Measurements from ENCODE around the gene XPNPEP2. TPM values are rescaled to one million over a fixed set of nuclear protein-coding genes. Genes with fewer than 3 reads are reported as not detected.

XPNPEP2 gene
- total RNA-seq, 1 donor from 2014 or later = 0.36 TPM

DNA sequence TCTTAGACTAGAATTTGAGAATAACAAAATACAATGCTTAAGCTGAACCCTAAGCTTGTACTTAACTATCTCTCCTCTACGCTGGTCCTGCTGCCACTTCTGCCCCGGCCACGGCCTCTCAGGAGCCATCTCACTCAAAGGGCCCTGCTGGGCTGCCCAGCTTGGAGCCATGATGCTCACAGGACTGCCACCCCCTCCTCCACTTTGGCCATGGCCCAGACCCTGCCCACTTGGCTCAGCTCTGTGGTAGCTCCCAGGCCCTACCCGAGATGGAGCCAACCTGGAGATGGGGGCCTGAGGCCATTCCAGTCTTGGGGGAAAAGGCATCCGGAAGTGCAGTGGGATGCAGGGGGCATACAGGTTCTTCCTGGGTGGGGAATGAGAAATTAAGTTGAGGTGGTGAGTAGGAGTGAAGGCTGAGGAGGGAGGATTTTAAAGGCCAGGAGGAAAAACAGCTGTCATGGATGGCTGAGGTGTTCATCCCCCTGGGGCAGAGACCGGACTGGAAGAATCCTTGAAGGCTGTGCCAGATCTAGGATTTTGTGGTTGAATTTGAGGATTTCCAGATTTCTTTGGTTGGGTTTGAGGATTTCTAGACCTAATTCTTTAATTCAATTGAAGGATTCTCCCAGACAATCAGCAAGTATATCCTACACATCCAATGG, 41.8 kb downstream of the XPNPEP2 start:
- no peak for ATAC-seq

- ATAC-seq = peak; percentile 59
Observed at GRCh38 chrX:129781134-129781672, 42.4 kb downstream of the XPNPEP2 start.

GRCh38 chrX:129781680-129782495, 43.1 kb downstream of the XPNPEP2 start:
- ATAC-seq = no peak

DNA sequence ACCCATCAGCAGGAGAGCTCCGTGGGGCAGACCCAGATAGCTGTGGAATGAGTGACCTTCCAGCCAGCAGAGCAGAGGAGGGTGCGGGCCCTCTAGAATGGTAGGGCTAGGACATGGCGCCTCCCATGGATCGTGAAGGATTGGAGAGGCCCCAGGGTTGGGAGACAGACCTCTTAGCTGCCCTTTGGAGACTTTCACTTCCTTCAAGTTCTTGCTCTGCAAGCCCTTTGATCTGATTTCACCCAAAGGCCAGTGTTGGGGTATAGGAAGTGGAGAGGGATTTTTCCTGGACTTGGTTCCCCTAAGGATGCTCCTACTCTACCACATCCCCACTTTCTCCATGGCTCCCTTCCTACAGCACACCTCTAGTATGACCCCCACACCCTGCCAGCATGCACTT, 43.9 kb downstream of the XPNPEP2 start:
- ATAC-seq = no peak

GRCh38 chrX:129783291-129783713, 44.5 kb downstream of the XPNPEP2 start:
- ATAC-seq = no peak

DNA sequence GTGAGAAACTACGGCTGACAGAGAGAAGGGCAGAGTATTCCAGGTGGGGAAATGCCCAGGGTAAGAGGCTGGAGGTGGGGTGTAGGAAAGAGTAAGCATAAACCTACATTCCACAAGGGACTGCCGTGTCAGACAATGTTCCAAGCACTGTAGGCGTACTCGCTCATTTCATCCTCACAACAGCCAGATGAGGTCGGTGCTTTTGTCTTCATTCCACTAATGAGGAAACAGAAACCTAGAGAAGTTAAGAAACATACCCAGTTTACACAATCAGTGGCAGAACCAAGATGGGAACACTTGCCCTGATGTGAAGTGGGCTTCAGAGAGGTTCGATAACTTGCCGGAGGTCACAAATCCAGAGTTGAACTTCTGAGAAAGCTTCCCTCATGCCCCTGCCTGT, 45.6 kb downstream of the XPNPEP2 start:
- ATAC-seq = no peak

DNA sequence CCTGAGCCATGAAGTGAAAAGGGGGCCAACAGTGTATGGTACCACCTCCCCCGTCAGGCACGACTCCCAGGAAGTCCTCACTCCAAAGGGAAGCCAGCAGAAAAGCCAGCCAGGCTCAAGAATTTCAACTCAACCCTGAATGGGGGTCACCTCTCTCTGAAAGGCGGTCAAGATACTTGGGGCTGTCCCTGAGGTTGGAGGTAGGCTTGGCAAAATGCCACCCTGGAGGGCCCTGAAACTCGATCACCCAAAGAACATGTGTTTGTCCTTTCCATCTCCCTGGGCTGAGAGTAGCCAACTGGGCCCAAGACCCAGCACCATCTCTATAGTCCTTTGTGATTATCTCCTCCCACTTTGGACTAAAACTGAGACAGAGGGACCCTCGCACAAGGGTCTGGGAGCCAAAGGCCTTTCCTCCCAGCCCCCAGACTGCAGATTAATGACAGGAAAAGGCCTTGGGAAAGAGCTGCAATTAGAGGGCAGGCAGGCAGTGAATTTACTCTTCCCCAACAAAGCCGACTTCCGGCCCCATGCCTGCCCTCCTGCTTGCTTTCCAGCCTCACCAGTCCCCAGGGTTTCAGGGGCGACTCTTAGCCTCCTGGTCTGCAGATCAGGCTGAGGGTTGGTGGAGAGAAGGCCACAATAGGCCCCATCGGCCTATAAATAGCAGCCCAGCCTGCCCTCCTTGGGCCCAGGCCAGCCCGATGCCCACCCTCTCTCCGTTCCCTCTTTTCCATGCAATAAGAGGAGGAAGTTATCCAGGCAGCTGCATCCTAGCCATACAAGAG, 46.6 kb downstream of the XPNPEP2 start:
- no peak for ATAC-seq

GRCh38 chrX:129786210-129786651, 47.5 kb downstream of the XPNPEP2 start:
- ATAC-seq = peak; percentile 12

- ATAC-seq = no peak
Observed at GRCh38 chrX:129787336-129788055, 48.7 kb downstream of the XPNPEP2 start.

DNA sequence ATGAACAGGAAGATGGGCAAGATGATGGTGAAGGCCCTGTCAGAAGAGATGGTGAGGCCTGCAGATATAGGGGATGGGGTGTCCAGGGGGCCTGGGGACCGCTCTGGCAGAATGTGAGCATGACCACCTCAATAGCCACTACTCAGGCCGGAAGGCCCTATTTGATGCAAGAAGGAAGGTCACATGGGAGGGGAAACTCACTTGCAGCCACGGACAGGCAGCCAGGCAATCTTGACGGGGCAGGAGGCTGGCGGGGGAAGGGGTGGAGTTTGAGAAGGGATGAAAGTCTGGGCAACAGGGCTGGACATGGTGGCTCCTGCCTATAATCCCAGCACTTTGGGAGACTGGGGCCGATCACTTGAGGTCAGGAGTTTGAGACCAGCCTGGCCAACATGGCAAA, 49.7 kb downstream of the XPNPEP2 start:
- no peak for ATAC-seq

DNA sequence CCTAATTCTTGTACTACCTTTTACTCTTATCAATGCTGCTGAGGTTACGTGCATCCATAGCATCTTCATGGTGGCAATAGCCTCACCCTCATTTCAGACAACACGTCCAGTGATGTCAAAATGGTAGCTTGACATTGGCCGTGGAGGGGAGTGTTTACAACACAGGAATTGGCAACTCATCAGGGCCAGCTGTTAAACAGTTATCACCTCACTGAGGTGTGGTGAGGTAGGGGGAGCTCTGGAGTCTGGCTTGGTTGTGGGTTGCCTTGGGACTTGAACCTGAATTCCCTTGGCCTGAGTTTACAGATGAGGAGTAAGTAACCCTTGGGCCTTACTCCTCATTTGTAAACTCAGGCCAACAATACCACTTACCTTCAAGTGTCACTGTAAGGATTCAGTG, 51.4 kb downstream of the XPNPEP2 start:
- no peak for ATAC-seq

- no peak for ATAC-seq
Observed at GRCh38 chrX:129790808-129791207, 52.0 kb downstream of the XPNPEP2 start.

DNA sequence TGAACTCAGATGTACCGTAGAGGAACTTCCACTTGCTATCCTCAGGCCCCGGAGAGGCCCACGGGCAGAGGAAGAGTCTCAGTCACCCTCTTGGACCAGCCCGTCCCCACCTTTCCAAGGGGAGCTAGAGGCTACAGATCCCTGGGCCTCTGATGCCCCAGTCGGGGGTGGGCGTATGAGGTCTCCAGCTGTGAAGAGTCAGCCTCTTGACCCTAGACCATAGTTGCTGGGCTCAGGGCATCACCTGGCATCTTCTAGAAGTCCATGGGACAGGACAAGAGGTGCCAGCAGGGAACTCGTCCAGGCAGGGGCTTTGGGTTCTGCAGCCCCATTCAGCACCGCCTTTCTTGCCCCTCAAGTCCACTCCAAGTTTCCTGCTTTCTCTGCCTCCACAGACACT, 52.6 kb downstream of the XPNPEP2 start:
- ATAC-seq = no peak

DNA sequence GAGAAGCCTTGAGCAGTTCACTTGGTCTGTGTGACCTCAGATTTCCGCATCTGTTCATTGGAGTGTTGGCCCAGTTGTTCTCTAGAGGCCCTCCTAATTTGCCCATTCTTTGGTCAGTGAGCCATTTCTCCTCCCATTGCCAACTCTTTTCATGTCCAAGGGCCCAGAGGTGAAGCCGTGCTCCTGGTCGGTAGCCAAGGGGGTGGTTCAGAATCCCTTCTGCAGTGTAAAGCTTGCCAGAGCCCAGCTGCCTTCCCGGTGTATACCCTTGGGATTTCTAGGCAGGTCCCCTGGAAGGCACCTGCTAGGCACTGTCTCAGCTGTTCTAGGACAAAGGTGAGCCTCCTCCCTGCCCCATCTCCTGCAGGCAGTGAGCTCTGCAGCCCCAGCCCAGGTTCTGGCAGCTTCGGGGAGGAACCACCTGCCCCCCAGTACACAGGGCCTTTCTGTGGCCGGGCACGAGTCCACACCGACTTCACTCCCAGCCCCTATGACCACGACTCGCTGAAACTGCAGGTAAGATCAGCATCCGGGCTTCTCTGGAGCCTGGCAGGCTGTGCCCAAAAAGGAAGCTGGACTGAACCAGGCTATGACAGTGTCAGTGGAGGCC, 53.3 kb downstream of the XPNPEP2 start:
- no peak for ATAC-seq

GRCh38 chrX:129792586-129793291, 54.0 kb downstream of the XPNPEP2 start:
- no peak for ATAC-seq

DNA sequence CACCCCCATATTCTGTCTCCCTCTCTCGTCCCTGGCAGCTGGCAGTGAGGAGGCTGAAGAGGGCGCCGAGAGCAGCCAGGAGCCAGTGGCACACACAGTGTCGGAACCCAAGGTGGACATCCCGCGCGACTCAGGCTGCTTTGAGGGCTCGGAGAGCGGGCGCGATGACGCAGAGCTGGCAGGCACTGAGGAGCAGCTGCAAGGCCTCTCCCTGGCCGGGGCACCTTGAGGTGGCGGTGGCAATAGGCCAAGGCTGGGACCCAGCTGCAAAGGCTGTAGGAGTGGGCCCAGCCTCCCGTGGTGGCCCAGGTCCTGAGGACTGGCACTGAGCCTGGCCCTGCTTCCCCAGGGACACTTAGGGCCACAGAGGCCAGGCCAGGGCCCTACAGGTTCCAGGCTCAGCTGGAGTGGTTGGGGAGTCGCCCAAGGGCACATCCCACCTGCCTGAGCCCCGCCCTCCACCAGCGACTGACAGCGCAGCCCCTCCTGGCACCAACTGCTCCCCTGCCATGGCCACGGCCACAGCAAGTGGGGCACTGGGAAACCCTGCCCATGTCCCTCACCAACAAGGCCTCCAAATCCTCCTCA, 54.9 kb downstream of the XPNPEP2 start:
- ATAC-seq = no peak

DNA sequence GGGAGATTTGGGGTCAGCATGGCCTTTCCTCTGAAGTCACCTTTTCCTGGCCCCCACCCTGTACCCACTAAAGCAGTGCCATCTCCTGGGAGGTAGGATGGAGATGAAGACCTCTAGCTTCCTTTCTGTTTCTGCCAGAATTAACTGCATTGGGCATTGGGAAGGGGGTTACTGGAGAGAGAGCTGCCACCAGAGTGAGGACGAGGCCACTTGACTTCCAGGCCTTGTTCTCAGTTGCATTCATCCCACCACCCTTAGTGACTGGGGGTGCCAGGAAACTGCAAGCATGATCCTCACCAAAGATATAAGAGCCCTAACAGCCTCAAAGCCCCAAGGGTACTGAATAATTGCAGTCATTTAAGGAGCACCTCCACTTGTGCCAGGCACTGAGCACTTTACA, 56.8 kb downstream of the XPNPEP2 start:
- ATAC-seq = no peak

GRCh38 chrX:129797251-129797906, 58.6 kb downstream of the XPNPEP2 start:
- ATAC-seq = no peak

GRCh38 chrX:129798456-129798855, 59.7 kb downstream of the XPNPEP2 start:
- ATAC-seq = no peak

- no peak for ATAC-seq
Observed at GRCh38 chrX:129798888-129799287, 60.1 kb downstream of the XPNPEP2 start.

Measured in esophagus mucosa (tissue), 1 donor.